ENCODE data around the gene MAEA.

MAEA gene

GRCh38 chr4:1337951-1338751 lies 48.5 kb downstream of the MAEA start:
- DNase-seq: no peak

DNA sequence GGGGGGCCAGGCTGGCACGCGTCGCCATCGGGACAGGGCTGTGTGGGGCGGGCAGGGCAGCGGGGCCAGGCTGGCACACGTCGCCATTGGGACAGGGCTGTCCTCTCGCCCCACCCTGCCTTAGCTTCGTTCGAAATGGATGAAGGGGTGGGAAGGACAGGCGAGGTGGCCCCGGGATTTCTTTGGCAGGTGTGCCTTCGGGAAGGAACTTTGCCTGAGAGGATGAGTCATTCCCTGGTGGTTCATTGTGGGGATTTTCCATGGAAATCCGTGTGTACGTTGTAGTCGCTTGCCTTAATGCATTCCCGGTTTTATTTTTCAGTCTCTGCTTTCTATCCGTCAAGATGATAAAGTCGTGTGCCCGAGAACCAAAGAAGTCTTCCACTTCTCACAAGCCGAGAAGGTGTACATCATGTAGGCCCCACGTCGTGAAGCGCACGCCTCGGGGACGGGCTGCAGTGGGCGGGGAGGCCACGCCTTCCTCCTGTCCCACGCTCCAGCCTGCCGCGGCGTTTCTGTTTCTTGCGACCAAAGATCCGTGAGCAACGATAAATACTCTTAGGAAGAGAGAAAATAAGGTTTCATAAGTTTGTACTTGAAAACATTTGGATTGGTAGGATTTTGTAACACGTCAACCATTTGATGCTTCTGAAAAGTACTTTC lies 49.2 kb downstream of the MAEA start:
- DNase-seq: no peak

DNA sequence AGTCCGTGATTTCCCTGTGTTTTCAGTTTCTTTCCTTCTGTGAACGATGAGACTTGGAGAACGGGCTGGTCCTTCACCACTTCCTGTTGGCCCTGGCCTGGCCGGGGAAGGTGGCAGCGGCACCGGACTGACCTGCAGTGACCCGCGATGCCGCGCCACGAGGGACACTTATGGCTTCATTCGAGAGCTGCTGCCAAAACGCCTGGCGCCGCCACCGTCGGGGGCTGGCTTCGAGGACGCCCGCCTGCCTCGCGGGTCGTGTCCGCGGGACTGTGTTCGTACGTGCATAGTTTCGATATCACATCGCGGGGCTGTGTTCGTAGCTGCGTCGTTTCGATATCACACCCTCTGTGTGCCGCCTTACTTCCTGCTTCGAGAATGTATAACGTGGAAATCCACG lies 49.8 kb downstream of the MAEA start:
- no peak for DNase-seq

DNA sequence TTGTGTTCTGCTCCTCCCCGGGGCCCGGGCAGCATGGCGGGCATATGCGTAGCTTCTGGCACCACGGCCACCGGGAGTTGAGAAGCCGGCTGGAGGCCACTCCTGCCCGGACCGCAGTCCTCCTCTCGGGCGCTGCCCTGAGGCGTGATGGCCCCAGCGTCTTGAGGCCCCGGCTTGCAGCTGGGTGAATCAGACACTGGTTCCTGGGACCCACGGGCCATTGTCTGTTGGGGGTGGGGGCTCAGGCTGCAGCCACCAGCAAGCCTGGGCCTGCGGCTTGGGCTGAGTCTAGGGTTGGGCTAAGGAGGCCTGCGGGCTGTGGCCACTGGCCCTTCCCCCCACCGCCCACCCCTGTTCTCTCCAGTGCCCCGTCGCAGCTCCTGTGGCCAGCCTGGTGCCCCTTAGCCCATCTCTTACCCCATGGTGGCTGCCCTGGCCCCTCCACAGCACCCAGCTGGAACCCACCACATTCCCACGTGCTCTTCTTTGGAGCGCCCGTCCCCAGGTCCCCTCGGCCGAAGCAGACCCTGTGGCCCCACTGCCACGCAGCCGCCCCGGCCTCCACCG lies 50.6 kb downstream of the MAEA start:
- no peak for DNase-seq

- no peak for DNase-seq
These were observed 51.2 kb downstream of the MAEA start for GRCh38 chr4:1340861-1341260.

DNA sequence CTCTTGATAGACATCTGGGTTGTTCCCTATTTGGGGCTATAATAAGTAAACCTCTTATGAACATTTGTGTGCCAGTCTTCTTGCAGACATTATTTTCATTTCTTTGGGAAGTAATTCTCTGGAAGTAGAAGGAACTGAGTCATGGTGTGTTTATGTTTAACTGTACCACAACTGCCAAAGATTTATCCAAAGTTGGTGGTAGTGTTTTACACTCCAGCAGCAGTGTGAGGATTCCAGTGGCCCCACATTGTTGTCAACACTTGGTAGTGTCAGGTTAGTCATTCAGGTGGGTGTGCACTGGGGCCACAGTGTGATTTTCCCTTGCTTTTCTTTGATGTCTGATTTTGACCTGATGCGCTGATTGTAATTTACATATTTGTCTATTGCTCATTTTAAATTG lies 52.3 kb downstream of the MAEA start:
- DNase-seq: no peak

DNA sequence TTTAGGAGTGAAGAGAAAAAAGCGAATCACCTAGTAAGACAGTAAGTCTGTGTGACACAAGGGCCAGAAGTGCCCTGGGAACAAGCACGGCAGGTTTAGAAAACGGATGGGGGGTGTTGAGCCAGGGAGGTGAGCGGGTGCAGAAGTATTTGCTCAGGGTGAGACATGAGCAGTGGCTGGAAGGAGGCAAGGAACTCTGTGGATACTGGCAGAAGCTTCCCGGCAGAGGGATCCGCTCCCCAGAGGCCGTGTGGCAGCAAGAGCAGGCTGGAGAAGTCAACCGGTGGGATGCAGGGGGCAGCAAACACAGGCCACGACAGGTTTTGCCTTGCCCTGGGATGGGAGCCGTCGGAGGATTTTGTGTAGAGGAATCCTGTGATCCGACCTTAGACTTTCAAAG lies 55.0 kb downstream of the MAEA start:
- DNase-seq: no peak

DNA sequence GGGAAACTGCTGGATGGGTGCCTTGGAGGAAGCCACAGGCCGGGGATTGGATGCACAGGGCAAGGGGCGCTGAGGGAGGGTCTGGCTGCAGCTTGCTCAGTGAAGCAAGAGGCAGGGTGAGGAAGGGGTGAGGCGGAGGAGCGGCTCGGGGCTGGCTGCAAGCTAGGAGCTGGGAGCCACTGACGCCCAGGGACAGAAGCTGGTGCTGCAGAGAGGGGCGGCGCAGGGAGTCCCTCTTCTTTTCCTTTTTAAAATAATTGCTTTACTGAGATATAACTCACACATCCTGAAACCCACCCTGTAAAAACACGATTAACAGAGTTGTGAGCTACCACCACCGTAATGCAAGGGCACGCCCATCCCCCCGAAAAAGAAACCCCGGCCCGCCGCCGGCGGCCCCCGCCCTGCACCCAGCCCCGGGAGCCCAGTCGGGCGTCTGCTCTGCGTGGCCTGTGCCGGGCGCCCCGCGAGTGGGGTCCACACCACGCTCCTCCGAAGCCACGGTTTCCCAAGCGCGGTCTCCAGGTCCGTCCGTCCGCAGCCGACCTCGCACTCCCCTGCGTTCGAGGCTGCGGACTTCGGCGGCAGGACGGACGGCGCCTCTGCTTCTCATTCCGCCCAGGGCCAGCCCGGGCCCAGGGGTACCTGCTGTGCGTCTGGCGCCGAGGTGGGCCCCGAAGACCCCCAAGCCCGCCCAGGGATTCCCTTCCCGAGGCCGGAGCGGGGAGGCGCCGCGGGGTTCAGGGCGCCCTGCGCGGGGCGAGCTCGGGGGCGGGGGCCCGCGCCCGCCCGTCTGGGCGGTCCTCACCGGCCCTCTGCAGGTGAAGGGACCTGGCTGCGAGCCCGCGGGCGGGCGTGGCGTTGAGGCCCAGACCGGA lies 56.5 kb downstream of the MAEA start:
- DNase-seq: no peak

DNA sequence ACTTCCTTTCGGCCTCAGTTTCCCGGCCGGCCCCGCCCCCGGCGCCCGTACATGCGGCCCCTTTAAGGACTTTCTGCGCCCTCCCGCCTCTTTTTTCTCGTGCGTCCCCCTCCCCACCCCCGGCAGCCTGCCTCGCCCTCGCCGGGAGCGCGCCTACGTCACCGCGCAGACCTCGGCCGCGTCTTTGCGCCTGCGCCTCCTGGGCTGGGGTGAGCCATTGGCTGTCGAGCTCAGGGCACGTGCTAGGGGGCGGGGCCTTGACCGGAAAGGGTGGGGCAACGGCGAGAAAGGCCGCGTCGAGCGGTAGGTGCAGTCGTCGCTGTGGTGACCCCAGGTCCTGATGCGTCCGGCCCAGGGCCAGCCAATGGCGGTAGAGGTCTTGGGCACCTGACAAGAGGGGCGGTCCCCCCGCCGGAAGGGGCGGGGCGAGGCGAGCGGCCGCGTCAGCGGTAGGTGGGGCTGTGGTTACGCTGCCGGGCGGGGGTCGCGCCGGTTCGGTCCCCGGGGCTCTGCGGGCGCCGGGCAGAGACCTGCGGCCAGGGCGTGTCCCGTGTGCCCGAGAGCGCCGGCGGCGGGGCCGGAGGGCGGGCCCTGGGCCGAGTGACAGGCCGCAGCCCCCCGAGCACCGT lies 57.2 kb downstream of the MAEA start, which contains the start of gene UVSSA:
TSS of gene UVSSA (plus strand) at position 428 of the 629 bp plus-strand sequence. CDS start 884 bp downstream, outside the sequence.
- DNase-seq: peak; percentile 97

- peak; percentile 56 for DNase-seq
These were observed 57.7 kb downstream of the MAEA start for GRCh38 chr4:1347410-1347864.

DNA sequence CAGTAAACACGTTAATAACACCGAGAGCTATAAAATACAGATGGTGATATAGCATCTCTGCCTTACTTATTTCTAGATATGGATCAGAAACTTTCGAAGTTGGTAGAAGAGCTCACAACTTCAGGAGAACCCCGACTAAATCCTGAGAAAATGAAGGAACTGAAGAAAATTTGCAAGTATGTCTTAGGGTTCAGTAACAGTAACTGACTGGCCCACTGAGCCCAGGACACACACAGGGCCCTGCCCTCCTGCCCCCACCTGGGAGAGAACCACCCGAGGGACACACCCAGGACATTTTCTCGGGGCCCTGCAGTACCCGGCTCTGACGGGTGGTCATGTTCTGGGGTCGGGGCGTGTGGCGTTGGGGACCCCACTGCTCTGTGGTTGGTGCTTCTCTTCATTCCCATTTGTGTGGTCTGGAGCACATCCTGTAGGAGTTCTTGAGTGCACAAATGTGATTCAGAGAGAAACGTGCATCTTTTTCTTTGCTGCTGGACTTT lies 58.4 kb downstream of the MAEA start:
- no peak for DNase-seq

DNA sequence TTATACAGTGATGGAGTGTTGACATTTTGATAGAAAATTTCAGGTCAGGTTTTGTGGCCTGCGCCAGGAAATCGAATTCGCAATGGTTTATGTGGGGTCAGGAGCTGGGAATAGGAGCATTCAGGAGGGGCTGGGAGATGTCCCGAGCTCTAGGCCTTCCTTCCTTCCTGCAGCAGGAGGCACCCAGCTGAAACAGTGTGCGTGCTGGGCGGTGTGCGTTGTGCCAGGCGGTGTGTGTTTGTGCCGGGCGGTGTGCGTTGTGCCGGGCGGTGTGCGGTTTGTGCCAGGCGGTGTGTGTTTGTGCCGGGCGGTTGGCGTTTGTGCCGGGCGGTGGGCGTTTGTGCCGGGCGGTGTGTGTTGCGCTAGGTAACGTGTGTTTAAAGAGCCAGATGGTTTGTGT lies 59.1 kb downstream of the MAEA start:
- no peak for DNase-seq

GRCh38 chr4:1349359-1350168 lies 59.9 kb downstream of the MAEA start:
- DNase-seq: no peak

- DNase-seq: no peak
These were observed 60.5 kb downstream of the MAEA start for GRCh38 chr4:1350169-1350520.

GRCh38 chr4:1351854-1352566 lies 62.3 kb downstream of the MAEA start:
- peak; percentile 64 for DNase-seq

DNA sequence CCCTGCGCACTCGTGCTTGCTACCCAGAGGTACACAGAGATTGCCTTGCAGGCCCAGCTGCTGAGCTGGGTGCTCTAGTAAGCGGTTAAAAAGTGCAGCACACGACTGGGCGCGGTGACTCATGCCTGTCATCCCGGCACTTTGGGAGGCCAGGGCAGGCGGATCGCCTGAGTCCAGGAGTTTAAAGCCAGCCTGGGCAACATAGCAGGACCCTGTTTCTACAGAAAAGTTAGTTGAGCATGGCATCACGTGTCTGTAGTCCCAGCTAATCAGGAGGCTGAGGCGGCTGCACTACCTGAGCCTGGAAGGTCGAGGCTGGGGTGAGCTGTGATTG lies 62.8 kb downstream of the MAEA start:
- DNase-seq: no peak

- DNase-seq: no peak
These were observed 63.7 kb downstream of the MAEA start for GRCh38 chr4:1353186-1354055.

GRCh38 chr4:1354136-1354982 lies 64.7 kb downstream of the MAEA start:
- no peak for DNase-seq

GRCh38 chr4:1354983-1355275 lies 65.2 kb downstream of the MAEA start:
- DNase-seq: no peak
